Activated CD4-positive, alpha-beta T cell treated with anti-CD3 and anti-CD28 coated beads, Interleukin-2, amount 10 ng/mL, durations not matched to agents 7 days and 5 days (primary cell): ENCODE measurements around the gene OOEP. TPM values are rescaled to one million over a fixed set of nuclear protein-coding genes. Genes with fewer than 3 reads are reported as not detected.

Experiments
- CTCF ChIA-PET: fragments of 350-600 bp; sonication (Branson Sonifier 250); formaldehyde crosslinking; loops from one replicate; lab custom pipeline; 2021; ENCODE audit warnings: antibody characterized with exemption; lab: Charles Lee
- POLR2A ChIA-PET: fragments of 350-600 bp; sonication (Branson Sonifier 250); formaldehyde crosslinking; loops from one replicate; lab custom pipeline; 2021; ENCODE audit warnings: antibody characterized with exemption; lab: Charles Lee
- DNase-seq: peaks from one replicate; pipeline ENCODE4 v3.0.0-alpha.2; 2020
- H3K27ac Mint-ChIP-seq: one replicate; pipeline ENCODE4 v1.8.0; 2021; ENCODE audit warnings: mild to moderate bottlenecking, moderate library complexity, mixed read lengths
- H3K27me3 Mint-ChIP-seq: one replicate; pipeline ENCODE4 v1.8.0; 2021; ENCODE audit warnings: mixed read lengths
- H3K36me3 Mint-ChIP-seq: one replicate; pipeline ENCODE4 v1.8.0; 2021; ENCODE audit warnings: low read depth, mixed read lengths
- H3K4me1 Mint-ChIP-seq: one replicate; pipeline ENCODE4 v1.8.0; 2021; ENCODE audit warnings: mixed read lengths
- H3K4me3 Mint-ChIP-seq: one replicate; pipeline ENCODE4 v1.8.0; 2021; ENCODE audit warnings: mild to moderate bottlenecking, moderate library complexity, mixed read lengths
- H3K9me3 Mint-ChIP-seq: one replicate; pipeline ENCODE4 v1.8.0; 2021; ENCODE audit warnings: mixed read lengths
- total RNA-seq, 2 experiments: library from RNA; stranded (reverse); gene quantifications; one replicate each; pipeline ENCODE4 v1.2.3, GENCODE V29; 2021

Gene OOEP
- total RNA-seq, 2 experiments from 2014 or later: 0.57 to 1.5 TPM

DNA sequence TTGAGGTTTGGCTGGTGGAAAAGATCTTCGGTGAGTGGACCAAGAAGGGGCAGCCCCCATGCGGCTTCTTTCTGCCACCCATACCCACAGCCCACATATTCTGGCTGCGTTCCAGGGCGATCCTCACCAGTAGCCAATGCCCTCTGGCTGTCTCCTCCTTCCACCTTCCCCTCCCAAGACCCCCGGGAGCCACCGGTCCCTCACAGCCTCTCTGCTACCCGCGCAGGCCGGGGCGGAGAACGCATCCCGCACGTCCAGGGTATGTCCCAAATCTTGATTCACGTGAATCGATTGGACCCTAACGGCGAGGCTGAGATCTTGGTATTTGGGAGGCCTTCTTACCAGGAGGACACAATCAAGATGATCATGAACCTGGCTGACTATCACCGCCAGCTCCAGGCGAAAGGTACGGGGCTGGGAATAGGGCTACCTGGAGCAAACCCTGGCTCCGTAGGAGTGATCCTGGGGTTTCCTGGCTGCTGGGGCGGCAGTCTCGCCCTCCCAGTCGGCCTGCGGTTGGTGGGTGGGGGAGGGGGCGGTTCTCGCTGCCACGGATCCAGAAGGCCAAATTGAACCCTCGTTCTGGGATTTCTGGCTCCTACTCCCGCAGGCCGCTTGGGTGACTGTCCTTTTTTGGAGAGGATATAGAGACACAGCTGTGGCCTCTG lies 6.7 kb downstream of the OOEP start:
- no peaks in the 10 kb centered on the region for H3K9me3 Mint-ChIP-seq
- ChIA-PET CTCF (interaction anchor here (0.6 kb wide), 1 partner anchor 41 kb away, joined by 3 read pairs; no protein-coding TSS in a partner anchor), POLR2A (no interaction called here)
- H3K27me3 Mint-ChIP-seq: no peaks in the 10 kb centered on the region
- no peak for DNase-seq
- no peak overlapping the region for H3K27ac Mint-ChIP-seq
- H3K36me3 Mint-ChIP-seq: no peaks in the 10 kb centered on the region
- no peaks in the 10 kb centered on the region for H3K4me1 Mint-ChIP-seq
- H3K4me3 Mint-ChIP-seq: no peak overlapping the region

DNA sequence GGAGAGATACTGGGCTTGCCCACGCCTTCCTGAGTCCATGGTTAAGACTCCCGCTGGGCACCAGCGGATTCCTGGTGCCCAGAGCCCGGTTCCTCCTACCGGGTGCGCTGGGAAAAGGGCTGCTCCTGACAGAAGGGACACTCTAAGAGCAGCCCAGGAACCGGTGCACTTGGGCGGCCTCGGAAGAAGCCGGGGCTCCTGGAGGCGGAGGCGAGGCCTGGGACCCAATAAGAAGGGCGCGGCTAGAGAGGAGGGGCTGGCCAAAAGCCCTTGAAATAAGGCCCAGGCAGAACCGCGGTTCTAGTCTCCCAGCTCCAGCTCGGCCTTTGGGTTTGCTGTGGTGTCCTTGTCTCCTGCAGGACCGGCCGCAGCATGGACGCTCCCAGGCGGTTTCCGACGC lies 7.3 kb downstream of the OOEP start, which contains the start of gene KHDC3L:
KHDC3L (plus strand) TSS at position 301 of the 400 bp plus-strand sequence; CDS start at position 373, 72 bp downstream.
- no peak within 1 kb of the TSS for H3K4me3 Mint-ChIP-seq
- DNase-seq: no peak
- ChIA-PET CTCF (no interaction called here), POLR2A (no interaction called here)
- H3K27me3 Mint-ChIP-seq: peaks cover 2% of the 10 kb centered on the region
- no peaks in the 10 kb centered on the region for H3K36me3 Mint-ChIP-seq
- no peaks in the 10 kb centered on the region for H3K9me3 Mint-ChIP-seq
- H3K4me1 Mint-ChIP-seq: no peaks in the 10 kb centered on the region
- no peak within 1 kb of the TSS for H3K27ac Mint-ChIP-seq

DNA sequence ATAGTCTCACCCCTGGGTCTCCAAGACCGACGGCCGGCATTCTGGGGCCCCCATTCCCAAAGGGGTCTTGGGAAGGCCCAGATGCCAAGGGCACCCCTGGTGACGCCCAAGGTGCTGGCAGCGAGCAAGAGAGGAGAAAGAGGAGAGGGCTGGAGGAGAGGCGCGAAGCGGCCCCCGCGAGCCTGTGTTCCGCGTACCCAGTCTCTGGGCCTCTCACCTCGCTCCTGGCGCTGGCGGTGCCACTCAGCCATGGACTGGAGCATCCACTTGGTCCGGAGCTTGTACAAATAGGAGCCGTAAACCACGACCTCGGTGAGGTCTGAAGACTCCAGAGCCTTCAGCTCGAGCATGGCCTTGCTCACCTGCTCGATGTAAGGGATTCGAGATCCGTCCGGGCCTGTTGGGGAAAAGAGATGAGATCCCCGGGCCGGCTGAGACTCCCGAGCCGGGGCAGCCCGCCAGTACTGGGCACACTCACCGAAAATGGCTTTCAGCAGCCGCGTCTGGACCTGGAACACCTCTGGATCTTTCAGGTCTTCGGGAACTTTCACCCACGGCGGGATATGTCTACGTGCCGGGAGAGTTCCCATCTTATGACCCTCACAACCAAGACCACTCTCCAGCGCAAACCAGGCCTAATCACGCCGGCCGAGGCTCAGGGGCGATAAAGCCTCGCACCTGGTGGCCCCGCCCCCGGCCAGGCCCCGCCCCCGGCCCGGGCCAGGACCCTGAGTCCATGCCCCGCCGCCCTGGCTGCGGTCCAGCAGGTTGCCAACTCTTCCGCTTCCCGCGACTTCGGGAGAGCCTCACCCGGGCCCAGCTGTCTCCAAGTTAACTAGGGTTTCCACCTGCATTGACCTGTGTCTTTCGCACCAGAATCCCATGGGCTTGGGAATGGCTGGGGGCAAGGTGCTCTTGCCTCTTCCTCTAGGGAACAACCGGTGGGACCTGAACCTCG lies 15.8 kb downstream of the OOEP start, which contains the start of gene DPPA5:
DPPA5 (minus strand) TSS at position 641 of the 958 bp plus-strand sequence; CDS start at position 590, 51 bp downstream.
- ChIA-PET POLR2A (interaction anchor here (0.6 kb wide), 1 partner anchor 636 kb away, joined by 3 read pairs; no protein-coding TSS in a partner anchor), CTCF (no interaction called here)
- no peak within 1 kb of the TSS for H3K4me3 Mint-ChIP-seq

DNA sequence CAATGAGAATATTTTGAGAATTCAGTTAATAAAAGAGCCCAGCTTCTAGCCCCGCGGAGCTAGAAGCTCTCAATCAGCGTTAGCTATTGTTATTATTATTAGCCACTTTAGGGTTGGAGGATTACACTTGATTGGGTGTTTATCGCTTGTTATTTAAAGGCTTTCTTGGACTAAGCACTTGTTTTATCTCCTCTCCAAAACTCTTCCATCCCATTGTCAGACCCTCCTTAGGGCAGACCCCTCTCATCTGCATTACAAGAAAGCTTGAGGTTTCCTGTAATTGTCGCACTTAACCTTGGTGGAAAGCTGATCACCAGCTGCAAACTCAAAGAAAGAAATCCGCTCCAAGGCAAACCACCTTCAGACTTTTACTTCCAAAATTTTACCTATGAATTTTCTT lies 20.4 kb downstream of the OOEP start:
- no peak for DNase-seq
- ChIA-PET POLR2A (no interaction called here), CTCF (interaction anchor here (0.8 to 1.3 kb wide), 2 partner anchors 21 to 30 kb away, joined by 3 read pairs; no protein-coding TSS in a partner anchor)
- no peaks in the 10 kb centered on the region for H3K9me3 Mint-ChIP-seq
- H3K27ac Mint-ChIP-seq: no peak overlapping the region
- peaks cover 44% of the 10 kb centered on the region for H3K27me3 Mint-ChIP-seq
- H3K36me3 Mint-ChIP-seq: no peaks in the 10 kb centered on the region
- H3K4me1 Mint-ChIP-seq: no peaks in the 10 kb centered on the region
- no peak overlapping the region for H3K4me3 Mint-ChIP-seq

More for the DNA sequence above, 15.8 kb downstream of the OOEP start, which contains the start of gene DPPA5:
- no peak for DNase-seq
- no peaks in the 10 kb centered on the region for H3K9me3 Mint-ChIP-seq
- H3K36me3 Mint-ChIP-seq: no peaks in the 10 kb centered on the region
- no peaks in the 10 kb centered on the region for H3K4me1 Mint-ChIP-seq
- H3K27me3 Mint-ChIP-seq: peaks cover 28% of the 10 kb centered on the region
- no peak within 1 kb of the TSS for H3K27ac Mint-ChIP-seq

DNA sequence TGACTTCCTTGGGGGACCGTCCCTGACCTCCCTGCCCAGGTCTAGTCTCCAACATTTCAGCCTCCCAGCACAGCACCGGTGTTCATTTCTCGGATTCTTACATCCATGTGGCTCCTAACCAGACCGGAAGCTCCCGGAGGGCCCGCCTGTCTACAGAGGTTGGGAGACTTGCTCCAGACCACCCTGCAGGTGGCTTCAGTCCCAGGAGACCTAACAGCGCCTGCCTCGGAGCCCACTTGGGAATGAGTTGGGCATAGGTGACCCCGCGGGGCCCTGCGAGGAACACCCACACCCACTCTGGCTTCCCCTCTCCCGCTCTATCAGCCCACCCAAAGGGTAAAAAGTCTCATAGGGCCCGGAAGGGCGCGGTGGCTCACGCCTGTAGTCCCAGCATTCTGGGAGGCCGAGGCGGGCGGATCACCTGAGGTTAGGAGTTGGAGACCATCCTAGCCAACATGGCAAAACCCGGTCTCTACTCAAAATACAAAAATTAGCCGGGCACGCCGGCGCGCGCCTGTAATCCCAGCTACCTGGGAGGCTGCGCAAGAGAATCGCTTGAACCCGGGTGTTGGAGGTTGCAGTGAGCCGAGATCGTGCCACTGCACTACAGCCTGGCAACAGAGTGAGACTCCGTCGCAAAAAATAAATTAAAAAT lies 21.0 kb downstream of the OOEP start:
- ChIA-PET POLR2A (no interaction called here), CTCF (interaction anchor here (1.3 kb wide), 1 partner anchor 21 kb away, joined by 3 read pairs; no protein-coding TSS in a partner anchor)
- no peak for DNase-seq
- no peaks in the 10 kb centered on the region for H3K36me3 Mint-ChIP-seq
- H3K4me3 Mint-ChIP-seq: no peak overlapping the region
- H3K9me3 Mint-ChIP-seq: no peaks in the 10 kb centered on the region
- no peaks in the 10 kb centered on the region for H3K4me1 Mint-ChIP-seq
- H3K27ac Mint-ChIP-seq: no peak overlapping the region
- H3K27me3 Mint-ChIP-seq: peaks cover 47% of the 10 kb centered on the region

DNA sequence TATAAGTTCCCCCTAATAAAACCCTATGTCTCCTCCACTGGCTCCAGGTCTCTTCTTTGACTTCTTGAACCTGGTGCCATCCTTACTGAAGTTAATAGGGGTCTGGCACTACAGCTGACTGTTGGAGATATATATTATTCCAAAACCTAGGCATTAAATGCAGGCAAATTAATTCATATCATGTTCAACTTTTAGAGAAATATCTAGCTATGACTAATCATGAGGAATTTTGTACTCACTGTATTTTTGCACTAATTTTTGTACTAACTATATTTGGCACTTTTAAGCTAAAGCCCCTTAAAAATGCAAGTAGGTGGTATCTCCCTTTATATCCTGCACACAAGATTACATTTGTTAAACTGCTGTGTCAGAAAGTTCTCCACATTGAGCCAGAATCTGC lies 26.5 kb downstream of the OOEP start:
- POLR2A ChIA-PET: no interaction called here
- Mint-ChIP-seq H3K36me3 (no peaks in the 10 kb centered on the region), H3K27ac (no peak overlapping the region), H3K27me3 (peaks cover 30% of the 10 kb centered on the region), H3K9me3 (no peaks in the 10 kb centered on the region), H3K4me3 (no peak overlapping the region), H3K4me1 (no peaks in the 10 kb centered on the region)
- no peak for DNase-seq
- CTCF ChIA-PET: no interaction called here

DNA sequence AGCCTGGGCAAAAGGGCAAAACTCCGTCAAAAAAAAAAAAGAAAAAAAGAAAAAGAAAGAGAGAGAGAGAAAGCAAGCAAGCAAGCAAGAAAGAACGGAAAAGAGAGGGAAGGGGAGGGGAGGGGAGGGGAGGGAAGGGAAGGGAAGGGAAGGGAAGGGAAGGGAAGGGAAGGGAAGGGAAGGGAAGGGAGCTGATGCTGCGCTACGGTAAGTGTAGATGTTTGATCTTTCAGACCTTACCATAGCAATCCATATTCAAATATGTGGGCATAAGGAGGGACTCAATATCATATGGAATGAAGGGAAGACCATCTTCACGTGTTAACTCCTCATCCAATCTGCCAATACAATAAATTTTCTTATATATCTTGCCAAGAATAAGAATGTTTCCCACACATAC lies 27.5 kb downstream of the OOEP start:
- Mint-ChIP-seq H3K27ac (no peak overlapping the region), H3K9me3 (no peaks in the 10 kb centered on the region), H3K36me3 (no peaks in the 10 kb centered on the region), H3K4me3 (no peak overlapping the region), H3K27me3 (peaks cover 24% of the 10 kb centered on the region), H3K4me1 (no peaks in the 10 kb centered on the region)
- ChIA-PET CTCF (no interaction called here), POLR2A (no interaction called here)
- DNase-seq: no peak

DNA sequence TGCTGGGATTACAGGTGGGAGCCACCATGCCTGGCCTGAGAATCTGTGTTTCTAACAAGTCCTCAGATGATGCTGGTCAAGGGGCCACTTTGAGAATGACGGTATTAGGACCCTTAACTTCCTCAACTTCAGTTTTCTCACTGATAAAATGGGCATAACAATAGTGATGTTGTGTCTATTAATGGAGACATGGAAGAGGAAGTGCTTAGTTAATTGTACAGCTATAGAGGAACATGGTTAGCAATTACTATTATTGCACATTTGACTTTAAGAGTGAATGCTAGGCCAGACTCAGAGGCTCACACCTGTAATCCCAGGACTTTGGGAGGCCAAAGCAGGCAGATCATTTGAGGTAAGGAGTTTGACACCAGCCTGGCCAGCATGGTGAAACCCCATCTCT lies 28.4 kb downstream of the OOEP start:
- ChIA-PET POLR2A (interaction anchor here (0.6 kb wide), 1 partner anchor 24 kb away, joined by 8 read pairs; no protein-coding TSS in a partner anchor), CTCF (interaction anchor here (0.7 to 1.4 kb wide), 2 partner anchors 10 kb away, joined by 3 to 6 read pairs; no protein-coding TSS in a partner anchor)
- H3K4me3 Mint-ChIP-seq: no peak overlapping the region
- H3K27ac Mint-ChIP-seq: no peak overlapping the region
- H3K4me1 Mint-ChIP-seq: no peaks in the 10 kb centered on the region
- no peak for DNase-seq
- no peaks in the 10 kb centered on the region for H3K36me3 Mint-ChIP-seq
- no peaks in the 10 kb centered on the region for H3K9me3 Mint-ChIP-seq
- peaks cover 18% of the 10 kb centered on the region for H3K27me3 Mint-ChIP-seq

DNA sequence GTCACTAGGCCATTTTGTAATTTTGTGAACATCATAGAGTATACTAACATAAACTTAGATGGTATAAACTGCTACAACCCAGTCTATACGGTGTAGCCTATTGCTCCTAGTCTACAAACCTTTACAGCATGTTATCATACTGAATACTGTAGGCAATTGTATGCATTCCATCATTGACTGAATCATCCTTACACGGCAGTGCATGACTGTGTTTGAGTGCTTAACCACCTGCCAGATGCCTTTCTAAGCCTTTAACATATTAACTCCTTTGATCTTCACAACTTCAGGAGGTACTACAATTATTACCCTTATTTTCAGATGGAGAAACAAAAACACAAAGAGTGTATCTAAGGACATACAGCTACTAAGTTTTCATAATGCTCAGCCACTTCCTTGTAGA lies 29.6 kb downstream of the OOEP start:
- ChIA-PET POLR2A (no interaction called here), CTCF (no interaction called here)
- Mint-ChIP-seq H3K4me3 (no peak overlapping the region), H3K27me3 (peaks cover 16% of the 10 kb centered on the region), H3K36me3 (no peaks in the 10 kb centered on the region), H3K9me3 (no peaks in the 10 kb centered on the region), H3K4me1 (no peaks in the 10 kb centered on the region), H3K27ac (no peak overlapping the region)
- DNase-seq: no peak

DNA sequence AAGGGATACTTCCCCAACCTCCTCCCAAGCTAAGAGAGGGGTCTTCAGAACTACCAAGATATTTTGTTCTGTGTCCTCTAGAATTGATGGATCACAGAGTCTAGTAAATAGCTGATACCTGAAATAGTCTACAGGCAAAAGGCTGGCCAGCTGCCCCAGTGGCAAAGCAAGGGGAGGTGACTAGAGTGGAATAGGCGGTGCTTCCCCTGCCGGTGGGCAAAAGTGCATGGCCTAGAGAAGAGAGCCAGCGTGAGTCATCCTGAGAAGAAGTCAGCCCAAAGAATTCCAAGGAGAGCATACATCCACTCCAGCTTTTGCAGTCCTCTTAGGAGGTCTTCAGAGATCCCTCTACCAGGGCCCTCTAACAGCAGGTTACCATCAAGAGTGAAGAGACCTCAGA lies 30.4 kb downstream of the OOEP start:
- H3K27me3 Mint-ChIP-seq: peaks cover 13% of the 10 kb centered on the region
- no peak overlapping the region for H3K4me3 Mint-ChIP-seq
- H3K9me3 Mint-ChIP-seq: no peaks in the 10 kb centered on the region
- CTCF ChIA-PET: interaction anchor here (0.7 kb wide), 1 partner anchor 49 kb away, joined by 3 read pairs; no protein-coding TSS in a partner anchor
- POLR2A ChIA-PET: no interaction called here
- no peaks in the 10 kb centered on the region for H3K36me3 Mint-ChIP-seq
- DNase-seq: no peak
- no peaks in the 10 kb centered on the region for H3K4me1 Mint-ChIP-seq
- H3K27ac Mint-ChIP-seq: no peak overlapping the region

DNA sequence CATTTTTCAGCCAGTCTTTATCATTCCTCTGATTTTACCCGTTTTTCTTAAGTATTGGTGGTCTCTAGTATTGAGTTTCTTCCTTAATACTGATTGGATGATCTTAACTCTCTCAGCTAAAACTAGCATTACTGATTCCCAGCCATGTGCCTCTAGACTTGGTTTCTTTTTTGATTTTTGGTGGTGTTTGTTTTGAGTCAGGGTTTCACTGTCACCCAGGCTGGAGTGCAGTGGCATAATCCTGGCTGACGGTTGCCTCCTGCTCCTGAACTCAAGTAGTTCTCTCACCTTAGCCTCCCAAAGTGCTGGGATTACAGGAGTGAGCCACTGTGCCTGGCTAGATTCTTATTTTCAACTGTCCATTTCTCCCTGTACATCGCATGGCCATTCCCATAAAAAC lies 40.5 kb downstream of the OOEP start:
- H3K27ac Mint-ChIP-seq: no peak overlapping the region
- H3K4me1 Mint-ChIP-seq: peaks cover 7% of the 10 kb centered on the region
- CTCF ChIA-PET: interaction anchor here (0.6 to 1.5 kb wide), 2 partner anchors 60 to 1731 kb away, joined by 3 read pairs; no protein-coding TSS in a partner anchor
- H3K27me3 Mint-ChIP-seq: peaks cover 30% of the 10 kb centered on the region
- POLR2A ChIA-PET: no interaction called here
- no peak for DNase-seq
- no peaks in the 10 kb centered on the region for H3K9me3 Mint-ChIP-seq
- H3K4me3 Mint-ChIP-seq: no peak overlapping the region
- H3K36me3 Mint-ChIP-seq: no peaks in the 10 kb centered on the region

DNA sequence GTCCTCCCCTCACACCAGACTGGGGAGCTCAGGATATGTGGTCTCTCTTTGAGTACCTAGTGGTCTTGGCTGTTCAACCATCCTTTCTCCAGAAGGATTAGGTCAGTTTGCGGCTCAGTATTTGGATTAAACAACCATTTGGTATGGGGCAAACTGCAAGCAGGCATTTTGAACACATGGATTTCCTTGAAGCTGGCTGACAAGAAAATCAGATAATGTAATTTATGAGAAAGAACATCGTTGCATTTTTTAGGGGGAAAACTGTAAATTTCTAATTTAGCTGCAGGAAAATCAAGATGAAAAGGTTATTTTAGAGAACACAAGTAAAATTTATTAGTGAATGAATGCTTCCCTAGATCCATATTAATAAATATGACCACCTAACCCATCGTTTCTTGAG lies 40.9 kb downstream of the OOEP start:
- Mint-ChIP-seq H3K27me3 (peaks cover 30% of the 10 kb centered on the region), H3K27ac (no peak overlapping the region), H3K4me3 (no peak overlapping the region), H3K36me3 (no peaks in the 10 kb centered on the region), H3K4me1 (peaks cover 7% of the 10 kb centered on the region), H3K9me3 (no peaks in the 10 kb centered on the region)
- POLR2A ChIA-PET: no interaction called here
- no peak for DNase-seq
- CTCF ChIA-PET: interaction anchor here (0.6 to 1.6 kb wide), 4 partner anchors 20 to 1731 kb away, joined by 3 read pairs; no protein-coding TSS in a partner anchor
